NCI-H187 (cell line): Measurements from ENCODE around the gene TP53I3.
"Not testable (repeated sequence)": the region's sequence is repeated elsewhere in the genome, so short reads cannot be mapped to it uniquely, and the experiment has no call there.

ENCODE experiments used
- DNase-seq, 2 experiments: peaks; one replicate each; lab custom pipeline; 2025; lab: John Stamatoyannopoulos, UW

The TP53I3 gene

GRCh38 chr2:24095171-24095677, 10.6 kb upstream of the TP53I3 start:
- DNase-seq, result not testable (repeated sequence)

DNA sequence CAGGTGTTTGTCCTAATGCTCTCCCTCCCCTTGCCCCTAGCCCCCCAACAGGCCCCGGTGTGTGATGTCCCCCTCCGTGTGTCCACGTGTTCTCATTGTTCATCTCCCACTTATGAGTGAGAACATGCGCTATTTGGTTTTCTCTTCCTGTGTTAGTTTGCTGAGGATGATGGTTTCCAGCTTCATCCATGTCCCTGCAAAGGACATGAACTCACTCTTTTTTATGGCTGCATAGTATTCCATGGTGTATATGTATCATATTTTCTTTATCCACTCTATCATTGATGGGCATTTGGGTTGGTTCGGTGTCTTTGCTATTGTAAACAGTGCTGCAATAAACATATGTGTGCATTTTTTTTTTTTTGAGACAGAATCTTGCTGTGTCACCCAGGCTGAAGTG, 8.6 kb upstream of the TP53I3 start:
- not testable (repeated sequence) for DNase-seq

- no peak for DNase-seq
Observed at GRCh38 chr2:24088821-24089359, 4.3 kb upstream of the TP53I3 start.

- no peak for DNase-seq
Observed at GRCh38 chr2:24087032-24087431, 2.4 kb upstream of the TP53I3 start.

GRCh38 chr2:24086241-24086640, 1.6 kb upstream of the TP53I3 start:
- DNase-seq, result no peak

DNA sequence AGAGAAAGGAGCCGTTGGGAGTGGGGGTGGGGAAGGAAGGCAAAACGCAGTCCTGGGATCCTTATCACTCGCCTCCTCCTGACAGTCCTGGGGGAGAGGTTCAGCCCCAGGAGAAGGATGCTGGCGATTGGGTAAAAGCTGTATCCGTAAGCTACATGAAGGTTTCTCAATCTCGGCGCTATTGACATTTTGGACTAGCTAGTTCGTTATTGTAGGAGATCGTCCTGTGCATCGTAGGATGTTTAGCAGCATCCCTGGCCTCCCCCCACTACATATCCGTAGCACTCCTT, 511 bp upstream of the TP53I3 start:
- no peak for DNase-seq

DNA sequence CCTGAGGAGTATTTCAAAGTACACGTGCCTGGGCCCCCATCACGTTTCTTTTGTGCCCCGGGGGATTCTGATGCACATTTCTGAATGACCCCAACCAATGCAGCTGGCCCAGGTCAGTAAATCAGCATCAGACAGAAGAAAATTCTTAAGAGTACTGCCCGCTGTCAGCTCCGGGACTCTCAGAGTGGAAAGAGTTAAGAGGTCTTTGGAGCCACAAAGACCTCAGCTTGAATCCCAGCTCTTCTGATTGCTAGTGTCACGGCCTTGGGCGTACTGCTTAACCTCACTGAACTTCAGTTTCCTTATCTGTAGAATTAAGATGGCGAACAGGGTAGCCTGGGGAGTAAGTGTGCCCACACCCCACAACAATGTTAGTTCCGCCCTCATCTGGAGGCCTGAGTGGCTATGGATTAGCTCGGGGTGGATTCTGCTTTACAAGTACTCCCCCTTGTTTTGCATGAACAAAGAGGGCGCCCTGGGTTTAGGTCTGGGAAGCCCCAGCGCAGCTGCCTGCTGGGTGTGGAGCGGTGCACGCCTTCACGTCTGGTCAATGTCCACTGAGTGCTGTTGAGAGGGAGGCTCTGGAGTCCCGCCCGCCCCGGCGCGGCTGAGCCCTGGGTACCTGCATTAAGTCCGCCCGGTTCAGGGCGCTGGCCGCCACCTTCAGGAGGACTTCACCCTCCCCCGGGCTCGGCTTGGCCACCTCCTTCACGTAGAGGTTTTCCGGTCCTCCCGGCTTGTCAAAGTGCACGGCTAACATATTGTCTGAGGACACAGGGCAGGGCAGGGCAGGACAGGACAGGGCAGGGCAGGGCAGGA, 858 bp downstream of the TP53I3 start:
- DNase-seq, result no peak

DNA sequence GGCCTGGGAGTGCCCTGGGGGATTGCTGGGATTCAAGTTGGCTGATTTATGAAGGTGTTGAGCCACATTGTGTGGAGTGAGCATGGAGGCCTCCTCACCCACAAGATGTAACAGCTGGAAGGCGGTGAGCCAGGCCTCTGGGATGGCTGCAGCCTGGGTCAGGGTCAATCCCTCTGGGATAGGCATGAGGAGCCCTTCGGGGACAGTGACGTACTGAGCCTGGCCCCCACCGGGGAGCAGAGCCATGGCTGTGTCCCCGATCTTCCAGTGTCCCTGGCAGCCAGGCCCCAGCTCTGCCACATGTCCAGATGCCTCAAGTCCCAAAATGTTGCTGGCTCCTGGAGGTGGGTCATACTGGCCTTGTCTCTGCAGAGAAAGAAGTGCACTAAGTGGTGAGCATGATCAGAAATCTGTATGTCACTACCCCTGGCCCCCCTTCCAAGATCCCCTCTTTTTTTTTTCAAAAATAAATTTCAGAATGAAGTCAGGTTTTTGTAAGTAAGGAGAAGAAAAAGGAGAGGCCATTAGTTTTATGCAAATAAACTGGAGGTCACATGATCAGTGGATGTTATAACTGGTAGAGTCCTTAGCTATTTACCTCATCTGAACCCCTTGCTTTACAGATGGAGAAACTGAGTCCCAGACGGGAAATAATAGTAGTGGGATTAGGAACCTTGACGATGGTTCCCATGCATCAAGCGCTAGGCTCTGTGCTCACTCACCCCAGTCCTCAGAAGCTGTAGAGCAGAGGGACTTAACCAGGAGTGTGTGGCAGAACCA, 1.7 kb downstream of the TP53I3 start:
- no peak for DNase-seq

DNA sequence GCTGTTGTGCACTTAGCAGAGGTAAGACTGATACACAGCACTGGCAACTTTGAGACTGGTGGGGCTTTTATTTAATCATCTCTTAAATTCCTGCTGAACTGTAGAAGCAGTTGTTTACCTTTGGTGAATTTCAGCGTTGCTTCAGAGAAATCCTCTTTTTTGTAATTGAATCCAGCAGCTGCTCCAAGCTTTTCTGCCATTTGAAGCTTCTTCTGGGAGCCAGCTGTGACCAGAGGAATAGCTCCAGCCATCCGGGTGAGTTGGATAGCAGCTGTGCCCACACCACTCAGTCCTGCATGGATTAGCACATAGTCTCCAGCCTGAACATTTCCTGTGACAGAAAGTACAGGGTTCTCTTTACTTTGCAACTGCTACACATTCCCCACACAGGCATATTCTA, 3.9 kb downstream of the TP53I3 start:
- peak; percentile 25 to 53 for DNase-seq

- DNase-seq, result no peak
Observed at GRCh38 chr2:24077879-24078278, 6.8 kb downstream of the TP53I3 start.

GRCh38 chr2:24077535-24077877, 7.1 kb downstream of the TP53I3 start:
- DNase-seq, result no peak

GRCh38 chr2:24076849-24077534, 7.6 kb downstream of the TP53I3 start:
- DNase-seq, result no peak

DNA sequence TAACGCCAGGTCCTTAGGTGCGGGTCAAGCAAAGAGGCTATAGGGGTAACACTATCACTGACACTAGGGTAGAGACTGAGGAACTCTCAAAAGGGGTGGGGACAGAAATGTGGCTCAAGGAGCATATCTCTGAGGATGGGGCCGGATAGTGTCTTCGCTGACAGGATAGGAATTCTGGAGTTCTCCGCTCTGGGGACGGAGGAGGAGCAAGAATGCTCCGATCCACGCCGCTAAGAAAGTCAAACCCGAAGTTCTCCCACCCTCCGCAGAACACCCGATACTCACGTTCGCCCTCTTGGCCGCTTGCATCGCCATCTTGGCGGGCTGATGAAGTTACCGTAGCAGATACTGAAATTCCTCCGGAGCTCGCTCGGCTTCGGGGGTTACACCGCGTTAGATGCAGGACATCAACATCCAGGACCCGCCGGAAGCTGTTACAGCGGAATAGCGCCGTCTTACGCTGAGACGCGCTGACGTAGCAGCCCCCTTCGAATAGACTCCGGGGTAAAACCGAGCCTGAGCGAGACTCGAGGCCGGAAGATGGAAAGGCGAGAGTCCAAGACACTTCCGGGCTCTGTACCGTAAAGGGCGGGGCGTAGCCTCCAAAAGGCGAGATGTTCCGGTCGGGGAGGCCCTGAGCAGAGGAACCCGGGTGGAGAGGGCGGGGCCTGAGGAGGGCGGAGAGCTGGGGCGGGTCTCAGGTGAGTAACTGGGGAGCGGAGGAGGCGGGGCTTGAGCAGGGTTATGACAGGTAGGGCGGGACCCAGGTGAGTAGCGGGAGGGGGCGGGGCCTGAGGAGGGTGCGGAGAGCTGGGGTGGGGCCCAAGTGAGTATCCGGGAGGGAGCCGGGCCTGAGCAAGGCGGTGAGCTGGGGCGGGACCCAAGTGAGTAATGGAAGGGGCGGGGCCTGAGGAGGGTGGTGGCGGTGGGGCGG, 8.5 kb downstream of the TP53I3 start, which contains the start of gene SF3B6:
SF3B6 (minus strand) TSS at position 412 of the 934 bp plus-strand sequence; CDS start at position 315, 97 bp downstream.
- peak; percentile 99 to 100 for DNase-seq

GRCh38 chr2:24075259-24075658, 9.4 kb downstream of the TP53I3 start:
- no peak for DNase-seq

DNA sequence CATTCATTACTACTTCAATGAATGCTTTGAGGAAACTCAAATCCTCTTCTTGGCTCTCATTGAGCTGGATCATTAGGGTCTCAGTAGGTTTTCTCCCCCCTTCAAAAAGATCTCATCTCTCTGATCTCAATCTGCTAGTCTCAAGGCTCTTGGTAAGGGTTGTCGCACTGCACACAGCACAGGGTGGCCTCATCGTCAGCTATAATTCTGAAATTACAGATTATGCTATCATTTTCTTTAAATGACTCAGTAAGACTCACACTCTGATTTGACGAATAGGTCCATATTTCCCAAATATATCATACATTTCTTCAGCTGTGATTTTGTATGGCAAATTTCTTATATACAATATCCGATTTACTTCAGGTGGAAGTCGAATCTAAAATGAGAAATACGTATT, 10.8 kb downstream of the TP53I3 start:
- no peak for DNase-seq

GRCh38 chr2:24072259-24072658, 12.4 kb downstream of the TP53I3 start:
- DNase-seq, result no peak

DNA sequence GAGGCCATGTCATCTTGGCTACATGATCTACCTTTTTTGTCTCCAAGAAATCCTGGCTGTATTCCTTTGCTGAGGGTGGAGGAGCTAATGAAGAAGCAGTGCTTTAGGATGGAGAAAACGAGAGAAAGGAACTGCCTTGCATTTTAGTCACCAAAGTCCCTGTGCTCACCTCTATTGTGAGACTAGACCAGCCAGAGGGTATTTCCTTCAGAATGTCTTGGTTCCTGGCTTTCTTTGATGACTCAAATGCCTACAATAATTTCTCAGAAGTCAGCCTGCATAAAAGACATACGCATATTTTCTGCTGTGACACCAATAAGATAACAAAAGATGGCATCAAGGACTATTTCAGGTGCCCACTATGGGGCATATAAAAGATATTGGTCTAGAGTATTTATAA, 19.3 kb downstream of the TP53I3 start:
- DNase-seq, result no peak

- DNase-seq, result no peak
Observed at GRCh38 chr2:24058564-24059271, 25.9 kb downstream of the TP53I3 start.

DNA sequence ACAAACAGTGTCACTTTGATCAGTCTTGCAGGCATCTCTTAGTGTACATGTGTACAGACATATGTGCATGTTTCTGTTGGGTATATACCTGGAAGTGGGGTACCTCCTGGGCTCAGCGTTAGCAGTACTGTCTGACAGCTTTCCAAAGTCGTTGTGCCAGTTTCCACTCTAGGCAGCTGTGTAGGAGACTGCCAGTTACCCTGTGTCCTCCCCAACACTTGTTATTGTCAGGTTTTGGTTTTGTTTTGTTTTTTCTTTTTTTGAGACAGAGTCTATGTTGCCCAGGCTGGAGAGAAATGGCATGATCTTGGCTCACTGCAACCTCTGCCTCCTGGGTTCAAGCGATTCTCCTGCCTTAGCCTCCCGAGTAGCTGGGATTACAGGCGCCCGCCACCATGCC, 28.9 kb downstream of the TP53I3 start:
- DNase-seq, result no peak

DNA sequence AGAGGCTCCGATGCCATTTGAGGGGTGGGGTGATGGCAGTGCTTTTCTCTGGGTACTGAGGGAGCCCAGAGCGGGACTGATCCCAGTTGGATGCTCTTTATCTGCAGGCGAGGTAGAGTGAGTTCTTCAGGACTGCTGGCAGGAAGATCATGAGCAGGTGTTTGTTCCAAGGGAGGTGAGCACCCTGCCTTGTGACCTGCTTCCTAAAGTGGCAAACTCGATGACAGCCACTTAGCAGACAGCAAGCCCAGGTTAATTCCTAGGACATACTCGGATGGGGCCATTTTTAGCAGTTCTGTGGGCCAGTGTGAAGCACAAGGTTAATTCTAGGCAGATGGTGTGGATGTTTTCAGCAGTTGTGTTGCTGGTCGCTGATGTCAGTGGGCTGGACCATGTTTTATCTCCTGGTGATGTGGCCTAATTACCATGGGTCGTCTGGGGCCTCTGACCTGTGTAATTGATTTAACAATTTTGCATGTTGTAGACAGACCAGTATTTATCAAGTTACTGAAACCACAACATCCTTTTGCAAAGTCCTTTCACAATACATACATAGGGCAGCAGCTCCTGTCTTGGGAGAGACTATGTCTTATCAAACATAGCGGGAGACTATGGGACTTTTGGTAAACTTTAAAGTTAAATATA, 30.1 kb downstream of the TP53I3 start:
- DNase-seq, result no peak
